Left kidney (tissue), 2 donors: ENCODE results near the gene PIGC. TPM values are rescaled to one million over a fixed set of nuclear protein-coding genes. Genes with fewer than 3 reads are reported as not detected.

Experiments
- DNase-seq: peaks from one replicate; pipeline ENCODE4 v3.0.0-alpha.2; 2013
- polyA plus RNA-seq: library from polyadenylated mRNA; unstranded; fragments of 120-200 nt; gene quantifications from one replicate; pipeline ENCODE4 v1.2.1, GENCODE V29; 2013; ENCODE audit not compliant: insufficient read length

PIGC gene
- polyA plus RNA-seq, 1 donor: 48.3 TPM

DNA sequence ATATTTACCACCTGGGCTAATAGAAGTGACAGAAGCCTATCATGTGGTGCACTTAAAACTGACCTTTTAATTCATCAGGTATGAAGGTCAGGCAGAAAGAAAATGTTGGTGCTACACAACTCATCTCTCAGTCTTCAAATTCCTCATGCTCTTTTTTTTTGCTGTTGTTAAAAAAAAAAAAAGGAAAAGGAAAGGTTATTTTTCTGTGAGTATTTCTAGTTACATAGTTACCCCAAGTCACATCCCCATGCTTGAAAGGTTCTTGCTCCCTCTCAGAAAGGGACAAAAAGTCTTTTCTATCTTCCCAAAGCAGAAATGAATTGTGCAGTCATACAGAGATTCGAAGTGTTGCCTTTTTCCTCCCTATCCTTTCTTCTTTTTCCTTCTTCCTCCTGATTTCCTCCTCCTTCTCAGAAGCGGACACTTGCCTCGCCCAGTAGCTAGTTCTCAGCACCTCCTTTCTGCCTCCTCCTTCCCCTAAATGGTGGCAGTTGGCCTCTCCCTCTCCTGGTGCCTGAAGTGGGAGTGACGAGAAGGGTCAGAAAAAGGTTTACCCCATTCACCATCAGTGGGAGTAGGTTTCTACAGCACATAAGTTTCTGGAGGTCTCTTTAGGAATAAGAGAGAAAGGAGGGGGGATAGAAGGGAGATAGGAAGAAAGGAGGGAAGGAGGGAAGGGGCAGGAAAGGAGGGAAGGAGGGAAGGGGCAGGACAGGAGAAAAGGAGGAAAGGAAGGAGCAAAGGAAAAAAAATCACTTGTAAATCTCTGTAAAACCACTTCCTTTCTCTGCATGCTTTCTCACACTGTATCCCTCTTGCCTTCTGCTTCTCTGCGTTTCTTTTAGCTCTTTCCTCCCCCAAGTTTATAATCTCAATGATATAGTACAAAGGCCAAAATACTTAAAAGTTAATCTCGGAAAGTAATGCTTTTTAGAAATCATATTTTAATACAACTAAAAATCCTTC, 43.8 kb downstream of the PIGC start:
- DNase-seq: no peak

DNA sequence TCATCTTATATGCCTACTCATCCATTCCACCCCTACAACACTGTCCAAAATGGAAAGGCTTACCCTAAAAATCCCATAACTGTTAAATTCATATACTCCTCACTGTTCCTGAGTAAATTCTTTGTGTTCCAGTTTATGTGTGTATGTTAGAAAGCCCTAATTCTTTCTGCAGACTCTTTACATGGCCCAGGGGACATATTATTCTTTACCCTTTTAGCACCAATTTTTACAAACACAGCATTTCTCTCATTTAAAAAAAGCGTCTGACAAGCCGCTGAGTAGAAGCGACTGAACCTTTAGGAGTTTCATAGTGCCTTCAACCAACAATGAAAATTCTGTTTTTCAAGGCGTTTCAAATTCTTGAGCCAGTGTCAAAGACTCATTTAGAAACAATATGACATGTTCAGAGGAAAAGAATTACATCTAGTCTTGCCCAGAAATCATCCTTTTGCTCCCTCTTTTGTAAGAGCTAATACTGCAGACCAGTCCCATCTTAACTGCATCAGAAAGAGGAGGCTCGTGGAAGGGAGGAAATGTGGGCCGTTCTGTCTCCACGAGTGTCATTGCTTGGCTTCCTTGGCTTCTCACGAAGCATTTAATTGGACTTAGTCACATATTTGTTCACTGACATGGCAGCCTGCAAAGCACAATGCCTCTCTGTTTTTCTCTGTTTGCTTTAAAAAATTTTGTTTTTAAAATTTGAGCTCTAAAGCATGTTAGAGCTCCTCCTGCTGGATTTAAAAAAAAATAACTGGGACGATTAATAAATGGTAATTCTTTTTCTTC, 44.7 kb downstream of the PIGC start:
- no peak for DNase-seq

DNA sequence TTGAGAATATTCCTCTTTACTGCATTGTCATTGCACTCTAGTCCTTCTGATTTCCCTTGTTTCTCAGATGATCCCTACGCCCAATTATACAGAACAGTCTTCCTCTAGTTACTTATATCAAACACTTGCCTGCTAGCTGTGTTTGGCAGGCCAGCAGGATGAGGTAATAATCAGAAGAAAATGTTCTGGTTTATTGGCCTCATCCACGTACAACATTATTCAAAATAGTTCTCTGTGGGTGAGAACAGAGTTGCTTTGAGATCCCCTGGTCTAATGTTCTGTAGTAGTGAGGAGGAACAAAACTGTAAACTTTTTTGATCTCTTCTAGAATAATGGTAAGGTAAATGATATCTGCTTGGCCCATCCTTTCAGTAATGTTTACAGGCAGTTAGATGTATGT, 45.7 kb downstream of the PIGC start:
- DNase-seq: no peak

DNA sequence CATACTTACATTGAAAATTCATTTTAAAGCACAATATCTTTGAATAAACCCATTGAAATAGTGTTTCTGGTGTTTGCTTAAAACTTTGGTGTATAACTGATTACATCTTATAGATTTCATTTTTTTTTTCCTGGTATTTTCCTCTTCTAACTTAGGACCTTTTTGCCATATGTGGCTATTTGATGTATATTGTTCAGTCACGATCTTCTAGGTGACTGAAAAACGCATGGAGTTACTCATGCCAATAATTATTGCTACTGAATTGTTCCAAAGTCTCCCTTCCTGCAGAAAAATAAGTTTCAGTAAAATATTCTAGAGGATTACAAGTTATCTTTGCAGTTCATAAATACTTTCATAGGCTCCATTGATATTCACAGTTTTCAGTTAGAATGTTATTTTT, 46.2 kb downstream of the PIGC start:
- DNase-seq: no peak

DNA sequence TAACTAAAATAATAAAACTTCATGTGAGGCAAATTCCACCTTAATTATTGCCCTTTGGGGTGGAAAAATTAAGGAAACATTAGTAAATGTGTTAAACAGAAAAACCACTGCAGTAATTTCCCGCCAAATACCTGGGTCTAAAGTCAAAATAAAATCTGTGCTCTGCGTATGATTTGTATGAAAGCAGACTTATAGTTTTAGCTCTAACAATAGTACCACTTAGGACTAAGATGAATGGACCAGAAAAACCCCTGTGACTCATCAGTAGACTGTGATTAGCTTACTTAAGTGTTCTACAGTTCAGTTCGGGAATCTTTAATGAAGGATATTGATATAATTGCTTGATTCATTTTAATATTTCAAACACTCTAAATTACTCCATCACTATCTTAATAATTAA, 46.6 kb downstream of the PIGC start:
- no peak for DNase-seq

DNA sequence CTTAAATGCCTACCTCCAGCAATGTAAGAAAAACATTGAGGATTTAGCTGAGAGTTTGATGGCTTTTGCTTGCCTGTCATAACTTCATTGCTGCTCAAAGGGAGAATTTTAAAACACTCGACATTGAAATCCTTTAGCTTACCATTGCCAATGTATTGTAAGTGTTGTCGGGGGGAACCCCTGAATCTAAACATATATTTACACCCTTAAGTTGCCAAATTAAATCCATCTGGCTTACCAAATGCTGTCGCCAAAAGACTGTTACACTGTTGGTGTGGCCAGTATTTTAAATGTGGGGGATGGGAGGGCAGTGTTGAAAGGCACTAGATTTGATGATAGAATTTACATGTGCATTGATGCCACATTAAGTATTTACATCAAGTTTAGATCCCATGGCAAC, 48.3 kb downstream of the PIGC start:
- no peak for DNase-seq

DNA sequence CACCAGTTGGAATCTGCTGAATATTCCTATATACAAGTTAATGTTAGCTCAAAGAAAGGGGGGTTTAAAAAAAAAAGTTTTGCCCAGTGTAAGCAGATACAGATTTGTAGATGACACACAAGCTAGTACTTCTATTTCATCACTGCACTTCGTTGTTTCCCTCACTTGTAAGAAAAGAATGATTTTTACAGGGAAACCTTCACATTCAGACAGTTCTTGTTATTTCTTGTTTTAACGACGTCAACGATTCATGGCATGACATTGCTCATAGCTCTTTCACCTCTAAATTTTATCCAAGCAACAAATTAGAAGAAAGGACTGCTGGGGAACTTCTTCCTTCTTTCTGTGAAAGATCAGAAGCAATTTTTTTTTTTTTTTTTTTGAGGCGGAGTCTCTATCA, 49.1 kb downstream of the PIGC start:
- no peak for DNase-seq

DNA sequence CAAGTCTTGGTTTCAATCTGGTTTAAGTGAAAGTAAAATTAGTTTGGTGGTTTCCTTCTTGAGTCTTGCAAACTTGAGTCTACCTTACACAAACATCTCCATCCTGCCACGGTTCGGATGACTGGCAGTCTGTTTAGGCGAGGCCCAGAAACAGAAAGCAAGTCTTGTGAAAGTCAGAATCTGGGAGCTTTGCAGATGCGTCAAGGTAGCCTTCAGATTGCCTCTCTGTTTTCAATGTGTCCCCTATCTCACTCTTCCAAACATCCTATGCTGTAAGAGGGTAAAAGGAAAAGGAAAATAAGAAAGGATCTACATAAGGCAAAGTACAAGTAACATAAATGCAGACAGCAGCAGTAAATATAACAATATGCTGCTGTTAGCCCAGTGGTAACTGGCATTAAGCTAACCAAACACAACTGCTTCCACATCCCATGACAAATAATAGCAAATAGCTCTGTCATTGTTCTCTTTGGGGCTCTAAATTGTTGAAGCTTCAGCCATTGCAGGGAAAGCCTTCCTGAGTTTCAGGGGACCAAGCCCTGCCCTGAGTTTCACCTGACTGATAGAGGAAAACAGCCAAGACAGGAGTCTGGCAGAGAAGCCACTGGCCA, 49.6 kb downstream of the PIGC start:
- DNase-seq: no peak

DNA sequence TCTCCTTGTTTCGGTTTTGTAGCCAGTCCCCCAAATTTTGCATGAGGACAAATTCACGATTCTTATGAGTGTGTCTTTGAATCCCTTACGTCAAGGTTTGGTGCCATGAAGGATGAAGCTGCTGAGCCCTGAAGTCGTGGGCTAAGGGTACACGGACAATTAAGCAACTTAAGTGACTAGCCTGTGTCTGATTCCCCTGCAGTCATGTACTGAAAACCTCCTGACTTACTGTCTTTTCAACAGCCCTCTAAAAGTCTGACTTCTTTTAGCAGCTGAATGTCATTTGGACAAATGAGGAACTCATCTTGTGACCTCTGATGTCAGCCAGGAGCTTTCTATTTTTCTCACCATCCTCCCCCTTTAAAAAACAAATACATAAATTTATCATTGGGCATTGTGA, 50.5 kb downstream of the PIGC start:
- no peak for DNase-seq

DNA sequence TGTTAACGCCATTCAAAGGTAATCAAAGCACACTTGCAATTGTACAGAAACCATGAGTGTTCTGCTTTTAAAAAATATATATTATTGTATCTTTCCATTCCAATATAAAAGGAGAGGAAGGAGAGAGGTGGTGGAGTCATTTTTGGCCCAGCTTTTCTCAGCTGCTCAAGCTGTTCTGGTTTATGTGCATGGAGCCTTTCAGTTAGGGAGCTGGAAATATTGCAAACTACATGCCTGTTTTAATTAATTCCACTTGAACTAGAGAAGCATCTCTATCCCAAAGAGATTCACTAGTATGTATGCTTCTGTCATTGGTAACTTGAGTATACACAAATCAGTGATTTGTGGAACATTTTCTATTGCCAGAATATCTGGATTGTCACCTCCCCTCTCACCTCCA, 51.9 kb downstream of the PIGC start:
- no peak for DNase-seq

Other genes starting within 250 kb of the PIGC start
- gene C1orf105, start 23.4 kb downstream of the PIGC start, polyA plus RNA-seq: not detected
- gene SUCO, start 89.1 kb upstream of the PIGC start, polyA plus RNA-seq: 79.7 TPM
- gene FASLG, start 215.0 kb upstream of the PIGC start, polyA plus RNA-seq: not detected